CD1c-positive myeloid dendritic cell (primary cell): ENCODE results near the gene WDR88.
"Not testable (repeated sequence)": the region's sequence is repeated elsewhere in the genome, so short reads cannot be mapped to it uniquely, and the experiment has no call there.

Source experiments
- DNase-seq: peaks from one replicate; pipeline ENCODE4 v3.0.0-alpha.2; 2016; ENCODE audit errors: extremely low spot score

WDR88 gene

DNA sequence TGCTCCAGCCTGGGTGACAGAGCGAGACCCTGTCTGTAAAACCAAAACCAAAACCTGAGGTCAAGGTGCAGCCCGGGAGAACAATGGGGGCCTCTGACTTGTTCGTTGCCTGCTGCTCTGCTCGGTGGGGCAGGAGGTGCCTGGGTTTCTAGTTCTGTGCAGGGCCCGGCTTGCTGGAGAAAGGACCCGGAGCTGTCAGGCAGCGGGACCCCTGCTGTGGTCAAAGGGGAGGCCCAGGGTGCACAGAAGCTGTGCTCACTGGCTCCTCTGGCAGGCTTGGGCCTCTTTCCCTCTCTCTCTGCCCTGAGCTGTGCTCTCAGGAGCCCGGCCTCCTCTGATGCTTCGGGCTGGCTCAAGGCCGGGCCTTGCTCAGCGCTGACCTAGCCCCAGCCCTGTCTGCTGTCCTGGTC is 65.7 kb downstream of the WDR88 start:
- DNase-seq = no peak

DNA sequence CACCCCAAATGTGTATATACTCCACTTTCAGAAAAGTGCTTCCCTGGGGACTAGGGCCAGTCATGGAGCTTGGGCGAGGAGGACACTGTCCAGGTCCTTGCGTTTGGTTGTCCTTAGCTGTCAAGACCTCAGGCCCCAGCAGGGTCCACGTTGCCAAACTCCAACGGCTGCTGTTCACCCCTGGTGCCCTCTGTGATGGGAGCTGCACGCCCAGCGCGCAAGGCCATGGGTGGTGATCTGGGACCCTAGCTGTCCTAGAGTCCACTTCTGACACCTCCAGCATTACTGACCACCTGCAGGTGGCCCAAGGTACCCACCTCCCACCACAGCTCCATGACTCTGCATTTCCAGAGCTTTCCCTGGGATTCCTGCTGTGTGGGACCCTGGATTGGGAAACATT is 66.3 kb downstream of the WDR88 start:
- DNase-seq = no peak

DNA sequence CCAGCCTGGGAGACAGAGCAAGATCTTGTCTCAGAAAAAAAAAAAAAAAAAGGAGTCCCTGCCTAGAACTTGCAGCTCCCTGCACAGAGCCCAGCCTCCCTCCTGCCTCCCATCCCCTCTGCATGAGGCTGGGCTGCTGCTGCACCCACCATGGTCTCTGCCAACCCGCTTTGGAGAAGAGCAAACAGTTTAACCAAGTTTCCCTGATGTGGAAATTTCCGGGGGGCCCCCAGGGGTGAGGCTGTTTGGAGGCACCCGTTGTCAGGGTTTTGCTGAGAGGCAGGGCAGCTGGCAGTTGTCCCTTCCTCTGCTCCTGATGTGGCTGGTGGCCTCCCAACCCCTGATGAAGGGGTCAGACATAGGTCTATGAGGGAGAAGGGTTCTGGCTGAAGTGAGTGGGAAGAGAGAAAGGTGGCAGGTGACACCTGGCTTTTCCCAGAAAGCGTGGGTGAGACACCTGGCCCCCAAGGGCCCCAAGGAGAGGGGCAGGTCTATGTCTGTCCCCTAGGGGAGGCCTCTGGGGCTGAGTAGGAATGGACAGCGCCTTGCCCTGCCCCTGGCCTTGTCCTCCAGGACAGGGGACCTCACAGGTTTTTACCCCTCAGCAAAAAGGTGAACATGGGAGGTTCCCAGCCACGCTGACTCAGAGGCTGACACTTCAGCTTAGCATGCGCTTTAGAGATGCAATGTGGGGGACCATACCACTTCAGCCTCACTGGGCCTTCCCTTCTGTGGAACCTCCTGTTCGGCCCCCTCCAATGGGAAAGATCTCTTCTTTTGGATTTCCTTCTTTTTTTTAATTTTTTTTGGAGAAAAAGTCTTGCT is 67.7 kb downstream of the WDR88 start:
- DNase-seq = no peak

DNA sequence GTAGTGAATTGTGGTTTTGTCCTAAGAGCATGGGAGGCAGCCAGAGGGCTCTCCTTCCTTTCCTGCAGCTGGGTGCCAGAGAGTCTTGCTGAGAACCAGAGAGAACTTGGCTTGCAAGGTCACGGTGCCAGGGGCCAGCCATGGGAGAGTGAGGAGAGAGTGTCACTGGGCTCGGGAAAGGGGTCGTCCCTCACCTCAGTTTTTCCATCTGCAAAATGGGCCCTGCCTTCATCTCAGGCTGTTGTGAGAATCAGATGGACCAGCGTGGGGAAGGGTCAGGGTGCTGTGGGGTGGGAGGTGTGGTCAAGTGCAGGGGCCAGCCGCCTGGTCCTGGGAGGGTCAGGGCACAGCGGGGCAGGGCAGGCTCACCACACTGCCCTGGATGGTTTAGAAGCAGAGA is 69.6 kb downstream of the WDR88 start:
- no peak for DNase-seq

DNA sequence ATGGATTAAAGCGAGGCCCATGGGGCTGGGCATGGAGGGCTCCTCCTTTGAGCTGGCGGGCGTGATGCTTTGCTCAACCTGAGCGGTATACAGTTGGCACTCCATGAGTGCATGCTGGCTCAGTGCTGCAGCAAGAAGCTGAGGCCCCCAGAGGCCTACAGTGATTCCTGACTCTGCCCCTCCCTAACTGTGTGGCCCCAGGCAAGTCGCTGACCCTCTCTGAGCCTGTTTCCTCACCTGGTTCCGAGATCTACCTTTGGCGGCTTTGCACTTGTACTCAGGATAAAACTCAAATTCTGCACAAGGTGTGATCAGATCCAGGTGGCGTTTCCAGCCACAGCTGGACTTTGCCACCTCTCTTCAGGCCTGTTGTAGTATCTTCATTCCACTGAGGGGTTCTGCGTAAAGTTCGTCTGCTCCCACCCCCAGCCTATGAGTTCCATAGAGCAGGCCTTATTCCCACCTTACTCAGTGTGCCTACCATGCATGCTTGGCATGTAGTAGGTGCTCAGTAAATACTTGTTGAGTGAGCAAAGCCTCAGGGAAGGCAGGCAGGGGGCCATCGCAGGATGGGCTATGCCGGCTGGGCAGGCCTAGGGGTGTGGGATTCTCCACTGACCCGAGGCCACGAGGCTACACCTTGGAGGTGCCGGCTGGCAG is 70.1 kb downstream of the WDR88 start:
- DNase-seq = no peak

DNA sequence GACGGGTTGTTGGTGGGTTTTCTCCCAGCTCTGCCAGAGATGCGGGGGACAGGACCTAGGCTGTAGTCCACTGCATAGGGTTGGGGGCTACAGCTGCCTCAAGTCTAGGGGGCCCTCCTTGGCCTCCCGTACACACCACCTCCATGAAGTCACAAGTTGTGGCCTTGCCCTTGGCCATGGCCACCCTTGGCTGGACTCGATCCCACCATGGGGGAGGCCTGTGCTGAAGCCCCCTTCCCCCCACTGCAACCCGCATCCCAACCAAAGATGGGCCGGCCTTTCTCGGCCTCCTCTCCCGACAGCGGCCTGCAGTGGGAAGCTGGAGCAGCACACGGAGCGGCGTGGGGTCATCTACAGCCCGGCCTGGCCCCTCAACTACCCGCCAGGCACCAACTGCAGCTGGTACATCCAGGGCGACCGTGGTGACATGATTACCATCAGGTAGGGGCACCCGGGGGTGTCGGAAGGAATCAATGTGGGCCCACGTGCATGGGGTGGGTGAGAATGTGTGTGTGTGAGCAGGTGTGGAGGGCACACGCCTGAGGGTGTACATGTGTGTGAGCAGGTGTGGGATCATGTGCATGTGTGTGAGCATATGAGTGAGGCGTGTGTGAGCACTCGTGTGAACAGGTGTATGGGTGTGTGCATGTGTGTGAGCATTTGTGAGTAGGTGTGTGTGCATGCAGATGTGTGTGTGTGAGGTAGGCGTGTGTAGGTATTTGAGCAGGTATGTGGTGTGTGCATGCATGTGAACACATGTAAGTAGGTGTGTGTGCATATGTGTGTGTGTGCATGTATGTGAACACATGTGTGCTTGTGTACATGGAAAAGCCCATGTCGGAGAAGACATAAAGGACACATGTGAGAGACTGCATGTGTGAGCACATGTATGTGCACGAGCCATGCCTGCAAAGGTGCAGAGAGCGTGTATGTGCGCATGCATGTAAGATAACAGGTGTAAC is 70.9 kb downstream of the WDR88 start:
- no peak for DNase-seq

DNA sequence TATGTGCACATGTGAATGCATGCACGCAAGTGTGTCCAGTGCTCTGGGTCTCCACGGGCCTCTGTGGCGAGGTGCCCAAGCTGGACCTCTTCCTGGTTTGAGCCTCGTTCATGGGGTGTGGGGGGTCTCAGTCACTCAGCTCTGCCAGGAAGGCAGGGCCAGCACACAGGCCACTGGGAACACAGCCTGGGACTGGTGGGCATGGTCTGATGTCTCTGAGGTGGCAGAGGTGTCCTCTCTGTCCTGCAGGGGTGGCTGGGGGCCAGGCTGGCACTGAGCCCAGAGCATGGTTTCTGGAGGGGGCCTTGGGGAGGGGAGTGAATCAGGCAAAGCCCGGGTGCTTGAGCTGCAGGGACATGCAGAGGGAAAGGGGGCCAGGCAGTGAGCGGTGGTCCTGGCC is 71.6 kb downstream of the WDR88 start:
- DNase-seq = no peak

DNA sequence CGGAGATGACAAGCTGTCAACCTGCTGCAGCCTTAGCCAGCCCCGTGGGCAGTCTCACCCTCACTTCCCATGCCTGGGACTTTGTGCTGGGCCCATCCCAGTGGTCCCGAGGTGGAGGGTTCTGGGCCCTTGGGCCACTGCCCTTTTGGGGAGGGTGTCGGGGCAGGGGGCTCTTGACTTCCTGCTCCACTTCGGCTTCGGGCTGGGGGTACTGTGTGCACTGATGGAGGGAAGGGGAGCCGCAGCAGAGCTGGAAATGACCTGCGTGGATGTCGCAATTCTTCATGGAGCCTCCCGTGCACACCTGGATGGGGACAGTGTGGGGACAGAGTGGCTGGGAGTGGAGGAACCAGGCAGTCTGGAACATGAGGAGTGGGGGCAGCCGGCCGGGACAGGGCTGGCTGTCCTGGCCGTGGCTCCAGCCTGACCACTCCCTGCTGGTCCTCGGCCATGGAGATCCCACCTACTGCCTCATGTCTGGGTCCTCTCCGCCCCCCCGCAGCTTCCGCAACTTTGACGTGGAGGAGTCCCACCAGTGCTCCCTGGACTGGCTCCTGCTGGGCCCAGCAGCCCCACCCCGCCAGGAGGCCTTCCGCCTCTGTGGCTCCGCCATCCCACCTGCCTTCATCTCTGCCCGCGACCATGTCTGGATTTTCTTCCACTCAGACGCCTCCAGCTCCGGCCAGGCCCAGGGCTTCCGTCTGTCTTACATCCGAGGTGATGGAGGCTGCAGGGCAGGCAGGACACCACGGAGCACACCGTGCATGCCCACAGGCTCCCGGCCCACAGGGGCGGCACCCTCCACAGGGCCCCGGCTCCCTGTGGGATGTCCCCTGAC is 72.4 kb downstream of the WDR88 start:
- no peak for DNase-seq

DNA sequence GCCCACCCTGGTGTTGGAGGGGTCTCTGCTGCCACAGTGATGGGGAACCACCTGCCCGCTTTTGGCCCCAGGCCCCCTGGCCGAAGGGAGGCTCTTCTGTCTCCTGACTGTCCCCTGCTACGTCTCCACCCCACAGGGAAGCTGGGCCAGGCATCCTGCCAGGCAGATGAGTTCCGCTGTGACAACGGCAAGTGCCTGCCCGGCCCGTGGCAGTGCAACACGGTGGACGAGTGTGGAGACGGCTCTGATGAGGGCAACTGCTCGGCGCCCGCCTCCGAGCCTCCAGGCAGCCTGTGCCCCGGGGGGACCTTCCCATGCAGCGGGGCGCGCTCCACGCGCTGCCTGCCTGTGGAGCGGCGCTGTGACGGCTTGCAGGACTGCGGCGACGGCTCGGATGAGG is 73.2 kb downstream of the WDR88 start:
- DNase-seq = no peak

DNA sequence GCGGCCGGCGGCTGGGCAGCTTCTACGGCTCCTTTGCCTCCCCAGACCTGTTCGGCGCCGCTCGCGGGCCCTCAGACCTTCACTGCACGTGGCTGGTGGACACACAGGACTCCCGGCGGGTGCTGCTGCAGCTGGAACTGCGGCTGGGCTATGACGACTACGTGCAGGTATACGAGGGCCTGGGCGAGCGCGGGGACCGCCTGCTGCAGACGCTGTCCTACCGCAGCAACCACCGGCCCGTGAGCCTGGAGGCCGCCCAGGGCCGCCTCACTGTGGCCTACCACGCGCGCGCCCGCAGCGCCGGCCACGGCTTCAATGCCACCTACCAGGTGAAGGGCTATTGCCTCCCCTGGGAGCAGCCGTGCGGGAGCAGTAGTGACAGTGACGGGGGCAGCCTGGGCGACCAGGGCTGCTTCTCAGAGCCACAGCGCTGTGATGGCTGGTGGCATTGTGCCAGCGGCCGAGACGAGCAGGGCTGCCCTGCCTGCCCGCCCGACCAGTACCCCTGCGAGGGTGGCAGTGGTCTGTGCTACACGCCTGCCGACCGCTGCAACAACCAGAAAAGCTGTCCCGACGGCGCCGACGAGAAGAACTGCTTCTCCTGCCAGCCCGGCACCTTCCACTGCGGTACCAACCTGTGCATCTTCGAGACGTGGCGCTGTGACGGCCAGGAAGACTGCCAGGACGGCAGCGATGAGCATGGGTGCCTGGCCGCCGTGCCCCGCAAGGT is 73.8 kb downstream of the WDR88 start:
- DNase-seq = no peak

DNA sequence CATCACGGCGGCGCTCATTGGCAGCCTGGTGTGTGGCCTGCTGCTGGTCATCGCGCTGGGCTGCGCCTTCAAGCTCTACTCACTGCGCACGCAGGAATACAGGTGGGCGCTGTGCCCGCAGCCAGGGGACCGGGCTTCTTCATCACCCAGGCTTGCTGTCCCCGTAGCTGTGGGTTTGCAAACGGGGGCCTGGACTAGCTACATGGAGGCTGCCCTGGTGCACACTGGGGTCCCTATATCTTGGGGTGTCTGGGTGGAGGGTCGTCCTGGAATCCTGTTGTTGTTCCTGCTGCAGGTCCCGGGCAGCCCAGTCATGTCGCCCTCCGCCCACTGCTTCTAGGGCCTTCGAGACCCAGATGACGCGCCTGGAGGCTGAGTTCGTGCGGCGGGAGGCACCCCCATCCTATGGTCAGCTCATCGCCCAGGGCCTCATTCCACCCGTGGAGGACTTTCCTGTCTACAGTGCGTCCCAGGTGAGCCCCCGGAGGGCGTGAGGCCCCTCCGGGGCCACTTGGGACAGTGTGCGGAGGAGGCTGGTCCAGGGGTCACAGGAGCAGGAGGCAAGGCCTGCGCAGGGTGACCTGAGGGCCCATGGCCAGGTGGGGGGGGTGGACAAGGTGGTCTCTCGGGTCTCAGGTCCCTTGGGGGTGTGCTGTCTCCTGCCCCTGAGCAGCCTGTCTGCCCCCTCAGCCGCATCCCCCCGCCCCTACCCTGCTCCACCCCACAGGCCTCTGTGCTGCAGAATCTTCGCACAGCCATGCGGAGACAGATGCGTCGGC is 74.5 kb downstream of the WDR88 start:
- no peak for DNase-seq

DNA sequence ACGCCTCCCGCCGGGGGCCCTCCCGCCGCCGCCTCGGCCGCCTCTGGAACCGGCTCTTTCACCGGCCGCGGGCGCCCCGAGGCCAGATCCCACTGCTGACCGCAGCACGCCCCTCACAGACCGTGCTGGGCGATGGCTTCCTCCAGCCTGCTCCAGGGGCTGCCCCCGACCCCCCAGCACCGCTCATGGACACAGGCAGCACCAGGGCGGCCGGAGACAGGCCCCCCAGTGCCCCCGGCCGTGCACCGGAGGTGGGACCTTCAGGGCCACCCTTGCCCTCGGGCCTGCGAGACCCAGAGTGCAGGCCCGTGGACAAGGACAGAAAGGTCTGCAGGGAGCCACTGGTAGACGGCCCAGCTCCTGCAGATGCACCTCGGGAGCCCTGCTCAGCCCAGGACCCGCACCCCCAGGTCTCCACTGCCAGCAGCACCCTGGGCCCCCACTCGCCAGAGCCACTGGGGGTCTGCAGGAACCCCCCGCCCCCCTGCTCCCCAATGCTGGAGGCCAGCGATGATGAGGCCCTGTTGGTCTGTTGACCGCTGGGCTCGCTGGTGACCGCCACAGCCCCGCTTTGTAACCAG is 75.2 kb downstream of the WDR88 start:
- DNase-seq = no peak

DNA sequence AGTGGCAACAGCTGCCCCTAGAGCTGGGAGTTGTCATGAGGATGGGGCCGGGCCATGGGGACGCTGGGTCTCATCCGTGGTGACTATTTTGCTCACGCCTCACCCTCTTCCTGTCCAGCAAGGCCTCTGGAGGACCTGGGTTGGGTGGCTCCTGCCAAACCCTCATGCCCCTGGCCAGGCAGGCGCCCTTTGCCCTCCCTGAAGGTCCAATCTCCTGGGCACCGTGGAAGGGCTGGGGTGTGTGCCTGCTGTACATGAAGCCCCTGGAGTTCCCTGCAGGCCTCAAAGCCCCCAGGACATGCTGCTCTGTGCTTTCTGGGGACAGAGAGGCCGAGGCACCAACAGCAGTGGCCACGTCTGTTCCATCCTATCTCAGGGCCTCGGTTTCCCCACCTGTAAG is 76.0 kb downstream of the WDR88 start:
- DNase-seq = no peak

DNA sequence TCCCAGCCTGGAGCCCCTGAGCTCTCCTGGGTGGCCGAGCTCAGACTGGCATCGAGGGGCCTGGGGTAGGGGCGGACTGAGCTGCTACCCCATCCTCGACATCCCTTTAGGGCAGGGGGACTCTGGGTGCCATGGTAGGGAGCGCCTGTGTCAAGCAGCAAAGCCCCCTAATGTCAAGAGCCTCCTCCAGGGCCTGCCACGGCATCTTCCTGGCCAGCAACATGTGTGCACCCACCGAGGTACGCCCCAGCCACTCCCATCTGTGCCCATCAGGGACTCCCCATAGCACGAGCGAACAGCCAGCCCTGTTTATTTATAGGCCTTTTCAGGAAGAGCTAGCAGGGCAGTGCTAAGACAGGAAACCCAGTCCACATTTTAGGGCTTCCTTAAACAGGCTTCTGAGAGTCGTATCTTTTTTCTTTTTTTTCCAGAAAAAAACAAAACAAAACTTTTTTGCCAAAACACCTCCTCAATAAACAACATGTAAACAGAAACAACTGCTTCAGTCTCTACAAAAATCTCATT is 76.5 kb downstream of the WDR88 start:
- no peak for DNase-seq

DNA sequence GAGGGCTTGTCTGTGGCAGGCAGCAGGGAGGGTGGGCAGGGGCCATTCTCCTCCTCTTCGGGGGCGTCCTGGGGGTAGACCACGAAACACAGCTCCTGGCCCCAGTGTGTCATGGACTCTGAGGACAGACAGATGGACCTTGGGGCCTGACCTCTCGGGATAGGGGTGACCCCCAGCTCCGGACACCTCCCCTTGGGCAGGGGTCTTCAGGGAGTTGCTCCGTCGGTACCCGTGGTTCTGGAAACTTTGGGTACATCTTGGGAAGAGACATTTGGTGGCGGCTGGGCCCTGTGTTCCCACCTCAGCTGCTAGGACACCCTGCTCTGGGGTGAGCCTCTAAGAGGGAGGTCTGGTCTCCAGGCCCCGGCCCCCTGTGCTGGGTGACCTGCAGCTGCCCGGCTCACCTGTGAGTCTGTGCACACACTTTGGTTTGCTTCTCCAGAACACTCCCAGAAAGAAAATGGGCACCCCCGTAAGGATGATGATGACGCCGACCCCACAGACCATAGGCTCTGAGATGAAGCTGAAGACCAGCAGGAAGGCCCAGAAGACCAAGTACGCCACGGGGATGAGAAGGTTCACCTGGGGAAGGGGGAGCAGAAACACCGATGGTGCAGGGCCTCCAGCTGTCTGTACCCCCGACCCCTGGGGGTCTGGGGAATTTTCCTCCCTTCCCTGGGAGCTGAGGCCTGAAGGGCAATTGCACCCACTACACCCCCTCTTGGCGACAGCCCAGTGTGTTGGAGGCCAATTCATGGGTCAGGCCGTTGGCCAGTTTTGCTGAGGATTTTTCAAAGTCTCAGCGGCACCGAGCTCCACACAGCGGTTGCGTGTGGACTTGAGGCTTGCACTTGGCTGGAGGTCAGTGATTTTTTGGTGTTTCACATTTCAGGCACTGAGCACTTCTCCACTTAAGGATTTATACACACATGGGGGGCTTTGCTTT is 77.3 kb downstream of the WDR88 start:
- DNase-seq = no peak

DNA sequence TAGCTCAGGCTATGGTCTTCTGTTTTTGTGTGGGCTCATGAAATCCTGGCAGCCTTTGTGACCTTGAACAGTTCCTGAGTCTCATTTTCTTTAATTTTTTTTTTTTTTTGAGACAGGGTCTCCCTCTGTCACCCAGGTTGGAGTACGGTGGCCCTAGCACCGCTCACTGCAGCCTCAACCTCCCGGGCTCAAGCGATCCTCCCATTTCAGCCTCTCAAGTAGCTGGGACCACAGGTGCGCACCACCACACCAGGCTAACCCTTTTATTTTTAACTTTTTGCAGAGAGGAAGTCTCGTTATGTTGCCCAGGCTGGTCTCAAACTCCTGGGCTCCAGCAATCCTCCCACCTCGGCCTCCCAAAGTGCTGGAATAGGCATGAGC is 77.9 kb downstream of the WDR88 start:
- DNase-seq = not testable (repeated sequence)

DNA sequence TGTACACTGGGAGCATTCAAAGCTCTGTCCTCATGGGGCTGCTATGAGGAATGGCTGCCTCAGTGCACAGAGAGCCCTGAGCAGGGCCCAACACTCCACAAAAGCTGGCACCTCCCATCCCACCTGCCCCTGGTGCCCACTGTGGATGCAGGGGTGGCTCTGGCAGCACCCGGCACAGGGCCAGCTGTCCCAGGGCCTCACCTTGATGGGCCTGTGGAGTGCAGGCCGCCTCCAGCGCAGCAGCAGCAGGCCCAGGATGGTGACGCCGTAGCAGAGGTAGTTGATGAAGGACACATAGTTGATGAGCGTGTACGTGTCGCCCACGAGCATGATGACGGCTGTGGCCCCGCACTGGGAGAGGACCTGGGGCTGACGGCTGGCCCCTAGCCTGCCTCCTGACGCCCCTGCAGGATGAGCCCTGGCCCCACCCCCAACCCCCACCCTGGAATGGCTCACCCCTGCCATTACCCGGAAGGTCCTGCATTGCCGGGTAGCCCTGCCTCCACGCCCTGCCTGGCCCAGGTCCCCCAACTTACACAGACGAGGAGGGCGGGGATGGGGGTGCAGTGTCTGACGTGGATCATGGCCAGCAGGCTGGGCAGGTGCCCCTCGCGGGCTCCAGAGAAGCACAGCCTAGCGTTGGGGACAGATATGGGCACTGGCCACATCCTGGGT is 78.5 kb downstream of the WDR88 start:
- no peak for DNase-seq
